Adrenal gland (tissue), 12 donors: ENCODE data around the gene IFT81. TPM values are rescaled to one million over a fixed set of nuclear protein-coding genes. Genes with fewer than 3 reads are reported as not detected.
"Not testable (repeated sequence)": the region's sequence is repeated elsewhere in the genome, so short reads cannot be mapped to it uniquely, and the experiment has no call there.

Source experiments
- DNase-seq, 7 donors: peaks; one replicate each; pipeline ENCODE4 v3.0.0-alpha.2; 2019 to 2020
- H3K27ac ChIP-seq, 5 donors: fragments of 200-600 bp; sonication (generic) in 4 of 5; 1 replicate in 3 of 5; 2 replicates in 2 of 5; pipeline versions ENCODE4 v1.5.1 to v1.8.0; 2016 to 2020; ENCODE audit warnings: mild to moderate bottlenecking in 1 of 5
- H3K27me3 ChIP-seq: fragments of 200-600 bp; 2 replicates; pipeline ENCODE4 v1.8.0; 2021
- H3K36me3 ChIP-seq, 2 donors: fragments of 200-600 bp; replicated peaks in 1 of 2; 1 replicate in 1 of 2; 2 replicates in 1 of 2; pipeline versions ENCODE4 v1.5.1 to v1.8.0; 2018 to 2022
- H3K4me1 ChIP-seq, 2 donors: fragments of 200-600 bp; replicated peaks in 1 of 2; 1 replicate in 1 of 2; 2 replicates in 1 of 2; pipeline versions ENCODE4 v1.5.1 to v1.8.0; 2018 to 2021
- H3K4me3 ChIP-seq, 4 donors: fragments of 200-600 bp; sonication (generic) in 3 of 4; one replicate each; pipeline ENCODE4 v1.5.1; 2016 to 2018
- H3K9me3 ChIP-seq, 3 donors: fragments of 200-600 bp; sonication (generic) in 1 of 3; replicated peaks in 1 of 3; 1 replicate in 2 of 3; 2 replicates in 1 of 3; pipeline versions ENCODE4 v1.5.1 to v1.8.0; 2016 to 2021
- CTCF ChIP-seq, 6 experiments: fragments of 450-650 bp in 4 of 6; fragments of 200-600 bp in 2 of 6; sonication (generic) in 1 of 6; IDR thresholded peaks; 1 replicate in 5 of 6; 2 replicates in 1 of 6; pipeline versions ENCODE4 v1.5.1 to v1.8.0; 2016 to 2021; ENCODE audit warnings: antibody characterized with exemption in 6 of 6, mild to moderate bottlenecking in 2 of 6, moderate library complexity in 1 of 6
- POLR2A ChIP-seq, 2 donors: fragments of 450-650 bp; IDR thresholded peaks; one replicate each; pipeline ENCODE4 v1.6.1; 2017; ENCODE audit warnings: antibody characterized with exemption in 2 of 2, mild to moderate bottlenecking in 2 of 2, moderate library complexity in 1 of 2
- WGBS, 4 donors: extraction: QIAGEN DNeasy Blood & Tissue Kit in 2 of 4; methylation state at CpG; one replicate each; pipeline versions ENCODE4 v1.1.5 to v1.1.7; 2013 to 2017; 5-methylcytosine and 5-hydroxymethylcytosine counted together
- intact Hi-C, 2 donors: fragments of 100-400 bp; cut with DNase I; formaldehyde crosslinking; loops; one replicate each; pipeline versions ENCODE4 v1.14.1 to v1.15.0; 2022 to 2023
- polyA plus RNA-seq, 3 donors: library from polyadenylated mRNA; stranded (reverse); fragments of 200-250 nt in 2 of 3; fragments of 350-450 nt in 1 of 3; fragmentation: Illumina TruSeq in 1 of 3; extraction: RNeasy Lipid Tissue Mini Kit (QIAGEN cat#74804) in 1 of 3; gene quantifications; one replicate each; pipeline ENCODE4 v1.2.3, GENCODE V29; 2013 to 2014
- total RNA-seq, 9 donors: library from RNA; depleted of rRNA in 4 of 9; stranded (reverse); fragments of >200 nt in 4 of 9; fragments of 120-200 nt in 1 of 9; fragmentation: NEBNext Ultra II Directional in 1 of 9; extraction: Animal tissue kit (Norgen Biotek cat#: 25700) in 1 of 9; gene quantifications; one replicate each; pipeline versions ENCODE4 v1.1.0 to v1.2.4, GENCODE V29; 2013 to 2023
- donor health status: healthy with polysubstance abuse.
- donor health status: Bipolar disorder and iron deficiency.
- donor health status: DM: yes; HTN: yes; CAD: no.
- donor health status: DM: no; HTN: no; CAD: no.
- donor health status: DM: no; HTN: no; CAD: no.
- donor health status: DM: yes; HTN: yes; CAD: no.

The IFT81 gene
- total and polyA plus RNA-seq, 12 donors, result 4.0 to 19.2 (median 10.5) TPM

- Histone ChIP-seq H3K36me3 (no peaks in the 10 kb centered on the region), H3K9me3 (no peaks in the 10 kb centered on the region), H3K4me3 (peak overlapping the region in 1 of 4 donors; percentile 41), H3K4me1 (peaks cover 21 to 36% of the 10 kb centered on the region in 2 donors), H3K27me3 (no peaks in the 10 kb centered on the region), H3K27ac (peak overlapping the region; percentile 65 to 85 (median 82))
- intact Hi-C loops, result loop anchor here (5.0 to 10.0 kb wide), 2 partner anchors 53 to 120 kb away; no protein-coding TSS in a partner anchor
- 19 to 31% (median 28%) methylated on average over 9 to 10 of the region's 10 CpGs for whole genome bisulfite sequencing, 4 donors
- TF ChIP-seq CTCF (IDR thresholded peaks at IDR 0.05) (peak; percentile 46 to 81 (median 78)), POLR2A (IDR thresholded peaks at IDR 0.05) (peak in 1 of 2 donors; percentile 42)
- DNase-seq, result peak; percentile 32 to 66 (median 48)
These were observed 100.5 kb downstream of the IFT81 start for GRCh38 chr12:110224379-110225304.

- 97 to 100% (median 100%) methylated on average over 3 of the region's 3 CpGs for WGBS, 4 donors
- TF ChIP-seq CTCF (IDR thresholded peaks at IDR 0.05) (no peak), POLR2A (IDR thresholded peaks at IDR 0.05) (no peak)
- Histone ChIP-seq H3K9me3 (no peaks in the 10 kb centered on the region), H3K36me3 (no peaks in the 10 kb centered on the region), H3K4me3 (no peak overlapping the region), H3K27ac (no peak overlapping the region), H3K4me1 (peaks cover 18 to 28% of the 10 kb centered on the region in 2 donors), H3K27me3 (no peaks in the 10 kb centered on the region)
- intact Hi-C loops, result loop anchor here in 1 of 2 donors (10.0 kb wide), 1 partner anchor 122 kb away; no protein-coding TSS in a partner anchor
- no peak for DNase-seq
These were observed 103.0 kb downstream of the IFT81 start for GRCh38 chr12:110227138-110227537.

- not testable (repeated sequence) for H3K4me3 ChIP-seq, H3K27me3 ChIP-seq, H3K27ac ChIP-seq, H3K9me3 ChIP-seq, H3K36me3 ChIP-seq, DNase-seq
- H3K4me1 ChIP-seq, result peaks cover 13 to 20% of the 10 kb centered on the region in 2 donors
- intact Hi-C loops, result loop anchor here in 1 of 2 donors (10.0 kb wide), 1 partner anchor 124 kb away; no protein-coding TSS in a partner anchor
- 95 to 99% (median 96%) methylated on average over 4 of the region's 4 CpGs for WGBS, 4 donors
These were observed 104.2 kb downstream of the IFT81 start for GRCh38 chr12:110228348-110228747.

- no peak overlapping the region for H3K4me3 ChIP-seq
- intact Hi-C loops, result loop anchor here in 1 of 2 donors (10.0 kb wide), 1 partner anchor 124 kb away; no protein-coding TSS in a partner anchor
- H3K27me3 ChIP-seq, result no peaks in the 10 kb centered on the region
- no peak overlapping the region for H3K27ac ChIP-seq
- H3K9me3 ChIP-seq, result no peaks in the 10 kb centered on the region
- no peaks in the 10 kb centered on the region for H3K36me3 ChIP-seq
- TF ChIP-seq POLR2A (IDR thresholded peaks at IDR 0.05) (no peak), CTCF (IDR thresholded peaks at IDR 0.05) (no peak)
- peaks cover 11 to 20% of the 10 kb centered on the region in 2 donors for H3K4me1 ChIP-seq
- WGBS, 4 donors, result 37 to 58% (median 41%) methylated on average over 1 of the region's 1 CpG
- DNase-seq, result no peak
These were observed 104.6 kb downstream of the IFT81 start for GRCh38 chr12:110228756-110229155.
